ENCODE results near the gene PLSCR5.

GRCh38 chr3:146569314-146569713 is 35.8 kb downstream of the PLSCR5 start:
- TF ChIP-seq POLR2A (IDR thresholded peaks at IDR 0.05): no peak
- TF ChIP-seq CTCF (IDR thresholded peaks at IDR 0.05): no peak
